Iris pigment epithelial cell (primary cell): Measurements from ENCODE around the gene PPP3R2.
"Not testable (repeated sequence)": the region's sequence is repeated elsewhere in the genome, so short reads cannot be mapped to it uniquely, and the experiment has no call there.

ENCODE experiments used
- DNase-seq: peaks from one replicate; pipeline ENCODE4 v3.0.0-alpha.2; 2011; ENCODE audit warnings: low read depth

Gene PPP3R2

DNA sequence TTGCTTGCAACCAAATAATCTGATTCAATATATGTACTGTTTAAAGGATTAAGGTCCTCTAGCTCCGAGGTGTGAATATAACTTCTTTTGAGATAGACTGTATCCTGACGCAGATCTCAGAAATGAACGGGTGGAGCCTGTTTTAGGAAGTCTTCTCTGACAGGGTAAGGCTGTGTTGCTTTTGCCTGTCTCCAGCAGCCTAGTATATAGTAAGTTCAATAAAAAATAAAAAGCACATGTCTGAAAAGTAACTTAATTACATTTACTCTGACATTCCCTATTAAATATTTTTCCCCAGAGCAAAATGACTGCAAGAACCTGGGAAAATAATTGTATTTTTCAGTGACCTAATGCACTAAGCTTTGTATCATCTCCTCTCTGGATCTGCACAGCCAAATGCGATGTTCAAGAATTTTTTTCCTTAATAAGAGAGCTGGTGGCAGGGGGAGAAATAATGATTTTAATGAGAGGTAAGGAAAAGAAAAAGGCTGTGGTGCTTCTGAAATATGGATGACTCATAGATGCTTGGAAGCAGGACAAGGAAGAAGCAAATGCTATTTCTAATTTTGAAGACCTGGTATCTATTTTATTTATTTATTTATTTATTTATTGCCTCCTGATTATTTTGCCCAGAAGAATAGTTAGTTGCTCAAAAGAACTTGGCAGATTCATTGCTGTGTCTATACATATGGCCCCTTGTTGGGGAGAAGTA is 7.3 kb downstream of the PPP3R2 start:
- DNase-seq, result peak; percentile 31

DNA sequence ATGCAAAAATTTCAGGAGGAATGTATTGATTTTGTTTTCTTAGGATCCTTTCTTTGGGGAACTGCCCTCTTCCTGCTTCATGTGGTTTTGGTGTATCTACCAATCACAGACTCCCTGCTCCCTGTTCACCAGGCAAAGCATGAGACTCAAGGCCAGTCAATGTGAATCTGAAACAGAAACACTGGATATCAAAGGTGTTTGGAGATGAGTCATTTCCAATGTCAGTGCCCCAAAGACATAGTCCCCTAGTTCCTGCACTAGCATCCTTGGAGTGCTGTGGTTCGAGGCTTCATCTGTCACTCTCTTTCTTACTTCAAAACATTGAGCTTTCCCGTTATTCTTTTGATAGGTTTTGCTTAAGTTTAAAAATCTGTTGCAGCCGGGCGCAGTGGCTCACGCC is 8.1 kb downstream of the PPP3R2 start:
- peak; percentile 16 for DNase-seq

GRCh38 chr9:101585740-101586139 is 9.0 kb downstream of the PPP3R2 start:
- no peak for DNase-seq

GRCh38 chr9:101582553-101582952 is 12.2 kb downstream of the PPP3R2 start:
- DNase-seq, result peak; percentile 88

- DNase-seq, result no peak
Measured at GRCh38 chr9:101579711-101580545, 14.8 kb downstream of the PPP3R2 start.

GRCh38 chr9:101578378-101578777 is 16.4 kb downstream of the PPP3R2 start:
- DNase-seq, result peak; percentile 15

DNA sequence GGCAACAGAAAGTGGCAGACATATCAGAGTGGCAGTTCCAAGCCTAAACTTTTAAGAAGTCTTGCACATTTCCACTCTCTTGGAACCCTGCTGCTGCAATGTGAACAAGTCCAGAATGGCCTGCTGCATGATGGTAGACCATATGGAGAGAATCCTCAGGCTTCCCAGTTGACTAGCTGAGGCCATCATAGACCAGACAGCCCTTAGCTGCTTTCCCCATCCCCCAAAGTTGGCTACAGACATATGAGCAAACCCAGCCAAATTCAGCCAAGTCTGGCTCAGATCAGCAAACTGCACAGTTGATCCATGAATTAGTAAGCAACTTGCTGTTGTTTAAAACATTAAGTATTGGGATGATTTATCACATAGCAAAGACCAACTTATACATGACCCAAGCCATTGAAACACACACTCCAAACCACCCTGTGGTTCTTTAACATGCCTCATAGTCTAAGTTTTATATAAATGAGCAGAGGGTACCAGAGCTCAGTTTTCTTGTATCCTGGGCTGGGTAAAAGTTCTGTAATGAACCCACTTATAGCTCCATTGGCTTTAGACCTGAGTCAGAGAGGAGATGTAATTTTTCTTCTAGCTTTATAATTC is 19.9 kb downstream of the PPP3R2 start:
- DNase-seq, result peak; percentile 9

- no peak for DNase-seq
Measured at GRCh38 chr9:101572316-101572715, 22.5 kb downstream of the PPP3R2 start.

DNA sequence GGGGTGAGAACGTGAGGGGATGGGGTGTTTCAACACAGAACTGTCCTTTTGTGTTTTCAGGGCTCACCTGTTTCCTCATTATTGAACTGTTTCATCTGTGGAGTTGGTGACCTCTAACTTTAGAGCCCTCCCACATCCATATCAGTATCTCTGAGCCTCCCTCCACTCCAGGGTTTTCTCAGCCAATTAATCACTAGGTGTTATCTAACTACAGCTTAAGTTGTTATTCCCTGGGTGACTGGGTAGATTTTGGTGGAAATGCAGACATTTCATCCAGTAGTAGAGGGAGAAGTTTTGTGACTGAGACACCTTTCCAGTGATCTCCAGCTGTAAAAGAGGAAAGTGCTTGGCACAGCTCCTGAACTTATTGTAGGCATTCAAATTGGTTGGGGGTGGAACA is 23.7 kb downstream of the PPP3R2 start:
- no peak for DNase-seq

DNA sequence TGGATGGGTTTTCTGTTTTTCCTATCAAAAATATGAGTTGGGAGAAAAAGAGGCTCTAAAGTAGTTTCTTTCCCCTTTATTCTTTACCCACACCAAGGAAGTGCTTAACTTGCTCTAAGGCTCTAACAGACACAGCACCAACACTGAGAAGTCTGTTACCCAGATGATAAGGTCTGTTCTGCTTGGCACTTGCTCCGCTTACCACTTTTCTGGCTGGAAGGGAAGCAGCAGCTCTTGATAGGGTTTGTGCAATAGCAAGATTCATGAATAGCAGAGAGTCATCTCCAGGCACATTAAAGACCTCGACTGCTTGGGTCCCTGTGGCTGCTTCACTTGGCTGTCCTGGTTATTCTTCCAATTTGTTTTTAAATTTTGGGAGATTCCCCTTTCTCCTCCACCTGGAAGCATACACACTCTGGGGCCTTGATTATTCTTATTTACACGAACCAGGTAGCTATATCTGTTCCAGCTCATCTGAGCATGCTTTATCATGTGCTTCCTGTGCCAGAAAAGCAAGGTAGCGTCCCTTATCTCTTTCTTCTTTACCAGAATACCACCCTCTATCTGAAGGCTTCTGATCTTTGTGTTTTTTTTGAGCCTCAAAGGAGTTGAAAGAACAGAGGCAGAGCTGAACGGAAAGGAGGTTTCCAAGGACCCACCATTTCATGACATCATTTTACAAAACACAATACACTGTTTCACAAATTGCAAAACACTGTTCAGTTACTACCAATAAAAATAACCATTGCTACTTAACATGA is 24.8 kb downstream of the PPP3R2 start:
- no peak for DNase-seq

- no peak for DNase-seq
Measured at GRCh38 chr9:101567725-101568350, 26.9 kb downstream of the PPP3R2 start.

DNA sequence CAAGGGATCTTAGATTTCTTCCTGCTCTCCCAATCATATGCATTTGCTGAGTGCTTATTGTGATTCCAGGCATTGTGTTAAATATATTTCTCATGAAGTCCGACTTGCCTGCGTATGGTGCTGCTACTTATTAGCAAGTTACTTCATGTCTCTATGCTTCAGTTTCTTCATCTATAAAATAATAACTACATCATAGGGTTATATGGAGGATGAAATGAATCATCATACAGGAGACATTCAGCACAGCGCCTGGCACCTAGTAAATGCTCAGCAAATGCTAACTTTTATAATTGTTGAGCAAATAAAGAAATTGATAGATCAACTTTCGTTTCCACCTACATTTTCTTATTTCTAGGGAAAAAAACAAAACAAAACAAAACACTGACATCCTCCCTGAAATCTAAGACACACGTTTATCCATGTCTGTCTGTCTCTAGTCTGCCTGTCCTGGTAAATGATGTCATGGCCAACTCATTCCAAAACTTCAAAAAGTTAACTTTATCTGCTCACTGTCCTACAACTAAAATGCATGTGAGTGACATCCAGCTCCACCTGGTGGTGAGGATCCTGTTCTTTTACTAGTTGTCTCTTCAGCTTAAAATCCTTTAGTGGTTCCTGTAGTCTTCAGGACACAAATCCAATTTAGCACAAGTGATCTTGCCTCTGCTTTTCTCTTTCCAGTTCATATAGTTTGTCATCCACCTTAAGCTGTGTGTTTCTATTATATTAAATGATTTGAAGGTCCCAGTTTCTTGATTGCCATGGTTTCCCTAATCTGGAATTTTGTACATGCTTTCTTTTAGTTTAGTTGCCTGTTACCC is 27.7 kb downstream of the PPP3R2 start:
- DNase-seq, result peak; percentile 66

DNA sequence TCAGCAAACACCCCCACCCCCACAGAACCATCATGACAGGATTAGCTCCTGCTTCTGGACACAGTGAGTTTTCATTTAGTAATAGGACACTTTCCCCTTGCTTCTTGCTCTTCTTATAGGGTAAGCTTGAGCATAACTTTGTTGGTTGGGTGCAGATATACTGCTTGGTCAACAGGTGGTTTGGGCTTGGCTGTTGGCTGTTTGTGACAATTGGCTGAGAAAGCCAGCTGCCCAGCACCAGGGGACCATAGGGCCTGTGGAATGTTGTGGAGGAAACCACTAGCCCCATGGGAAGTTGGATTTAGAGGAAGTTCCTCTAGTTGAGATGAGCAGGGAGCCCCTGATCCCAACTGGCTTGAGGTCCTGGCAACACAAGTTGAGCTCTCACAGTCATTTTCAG is 30.5 kb downstream of the PPP3R2 start:
- DNase-seq, result no peak

DNA sequence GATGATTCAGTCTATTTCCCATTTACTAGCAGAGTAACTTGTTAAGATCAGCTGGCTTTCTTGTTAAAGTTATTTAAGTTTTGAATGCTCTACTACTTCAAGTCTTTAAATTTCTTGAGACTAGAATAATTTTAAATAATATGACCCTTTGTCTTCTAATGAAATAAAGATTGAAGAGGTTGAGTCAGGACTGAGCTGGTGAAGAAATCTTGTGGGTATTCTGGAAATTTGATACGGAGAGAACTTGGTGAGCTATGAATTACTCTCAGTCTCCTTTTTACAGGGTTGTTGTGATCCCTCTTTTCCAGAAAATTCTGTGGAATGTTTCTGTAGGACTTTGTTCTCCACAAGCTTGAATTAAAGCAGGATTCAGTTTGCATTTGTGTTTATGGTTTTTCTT is 31.8 kb downstream of the PPP3R2 start:
- DNase-seq, result peak; percentile 25

DNA sequence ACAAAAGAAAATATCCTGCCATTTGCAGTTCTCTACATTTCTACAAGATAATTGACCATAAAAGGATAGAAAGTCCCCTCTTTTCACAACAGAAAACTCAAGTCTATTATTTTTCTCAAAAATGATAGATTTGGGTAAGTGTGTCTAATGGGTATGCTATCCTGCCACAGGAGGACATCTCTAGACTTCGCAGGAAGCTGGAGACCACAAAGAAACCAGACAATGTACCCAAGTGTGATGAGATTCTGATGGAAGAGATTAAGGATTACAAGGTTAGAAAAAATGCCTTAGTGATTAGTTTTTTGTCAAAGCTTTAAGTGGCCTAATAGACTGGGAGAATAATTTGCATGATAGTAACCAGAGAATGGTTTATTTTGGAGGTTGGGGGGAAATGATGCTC is 33.0 kb downstream of the PPP3R2 start:
- no peak for DNase-seq

DNA sequence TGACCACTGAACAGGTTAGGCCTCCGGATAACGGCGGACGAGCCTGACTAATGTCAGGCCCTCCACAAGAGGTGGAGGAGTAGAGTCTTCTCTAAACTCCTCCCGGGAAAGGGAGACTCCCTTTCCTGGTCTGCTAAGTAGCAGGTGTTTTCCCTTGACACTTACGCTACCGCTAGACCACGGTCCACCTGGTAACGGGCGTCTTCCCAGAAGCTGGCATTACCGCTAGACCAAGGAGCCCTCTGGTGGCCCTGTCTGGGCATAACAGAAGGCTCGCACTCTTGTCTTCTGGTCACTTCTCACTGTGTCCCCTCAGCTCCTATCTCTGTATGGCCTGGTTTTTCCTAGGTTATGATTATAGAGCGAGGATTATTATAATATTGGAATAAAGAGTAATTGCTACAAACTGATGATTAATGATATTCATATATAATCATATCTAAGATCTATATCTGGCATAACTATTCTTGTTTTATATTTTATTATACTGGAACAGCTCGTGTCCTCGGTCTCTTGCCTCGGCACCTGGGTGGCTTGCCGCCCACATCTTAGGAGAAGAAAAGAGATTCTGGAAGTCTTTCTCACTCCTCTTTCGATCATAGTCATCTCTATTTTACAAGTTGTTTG is 45.2 kb downstream of the PPP3R2 start:
- DNase-seq, result not testable (repeated sequence)

DNA sequence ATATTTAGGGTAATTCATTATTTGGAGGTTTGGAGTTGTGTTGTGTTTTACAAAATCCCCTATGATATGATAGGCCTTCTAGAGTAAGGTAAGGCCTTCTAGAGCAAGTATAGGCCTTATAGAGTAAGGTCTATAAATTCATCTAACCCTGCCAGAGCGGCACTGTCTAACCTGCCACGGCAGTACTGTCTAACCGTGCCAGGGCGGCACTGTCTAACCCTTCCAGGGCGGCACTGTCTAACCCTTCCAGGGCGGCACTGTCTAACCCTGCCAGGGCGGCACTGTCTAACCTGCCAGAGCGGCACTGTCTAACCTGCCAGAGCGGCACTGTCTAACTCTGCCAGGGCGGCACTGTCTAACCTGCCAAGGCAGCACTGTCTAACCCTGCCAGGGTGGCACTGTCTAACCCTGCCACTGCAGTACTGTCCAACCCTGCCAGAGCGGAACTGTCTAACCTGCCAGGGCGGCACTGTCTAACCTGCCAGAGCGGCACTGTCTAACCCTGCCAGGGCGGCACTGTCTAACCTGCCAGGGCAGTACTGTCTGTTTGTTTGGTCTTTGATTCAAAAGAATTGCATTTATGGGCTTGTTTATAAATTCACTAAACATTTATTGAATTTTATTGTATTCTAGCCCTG is 51.6 kb downstream of the PPP3R2 start:
- DNase-seq, result no peak
